ENCODE data around the gene LCN2. TPM values are rescaled to one million over a fixed set of nuclear protein-coding genes. Genes with fewer than 3 reads are reported as not detected.

The LCN2 gene
- total RNA-seq, 1 donor, result not detected

- no peak overlapping the region for H3K4me3 ChIP-seq (ENCODE audit: low read depth, low read length)
- TF ChIP-seq CTCF (IDR thresholded peaks at IDR 0.05; ENCODE audit: insufficient read depth, low read depth, low read length), result no peak
- no peak for DNase-seq (ENCODE audit: low read depth)
These were observed 18.0 kb downstream of the LCN2 start for GRCh38 chr9:128167209-128167608.

DNA sequence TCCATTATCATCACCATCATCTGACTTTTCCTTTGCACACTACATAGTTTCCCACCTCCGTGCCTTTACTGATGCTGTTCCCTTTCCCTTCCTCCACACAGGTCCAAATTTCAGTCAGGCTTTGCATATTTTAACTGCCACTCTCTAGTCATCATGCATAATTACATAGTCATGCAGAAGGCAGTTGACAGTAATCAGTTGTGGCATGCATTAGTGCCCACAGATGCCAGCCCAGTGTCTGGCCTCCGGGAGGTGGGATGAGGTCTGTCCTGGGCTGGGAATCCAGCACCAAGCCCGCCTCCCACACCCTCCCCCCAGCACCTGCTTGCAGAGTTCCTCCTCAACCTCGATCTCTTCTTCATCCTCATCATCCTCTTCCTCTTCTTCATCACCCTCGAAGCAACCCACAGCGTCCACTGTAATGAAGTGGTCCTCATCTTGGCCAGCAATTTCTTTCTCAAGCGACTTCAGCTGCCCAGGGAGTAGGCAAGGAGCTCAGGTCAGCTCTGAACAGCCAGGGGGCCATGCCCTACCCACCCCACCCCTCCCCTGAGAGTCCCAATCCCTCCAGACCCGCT is 19.6 kb downstream of the LCN2 start:
- DNase-seq (ENCODE audit: low read depth), result no peak
- no peak for TF ChIP-seq CTCF (IDR thresholded peaks at IDR 0.05; ENCODE audit: insufficient read depth, low read depth, low read length)
- H3K4me3 ChIP-seq (ENCODE audit: low read depth, low read length), result no peak overlapping the region

- no peak for TF ChIP-seq CTCF (IDR thresholded peaks at IDR 0.05; ENCODE audit: insufficient read depth, low read depth, low read length)
- no peak overlapping the region for H3K4me3 ChIP-seq (ENCODE audit: low read depth, low read length)
- no peak for DNase-seq (ENCODE audit: low read depth)
These were observed 20.2 kb downstream of the LCN2 start for GRCh38 chr9:128169492-128169891.

GRCh38 chr9:128169925-128170324 is 20.7 kb downstream of the LCN2 start:
- no peak for DNase-seq (ENCODE audit: low read depth)
- TF ChIP-seq CTCF (IDR thresholded peaks at IDR 0.05; ENCODE audit: insufficient read depth, low read depth, low read length), result no peak

DNA sequence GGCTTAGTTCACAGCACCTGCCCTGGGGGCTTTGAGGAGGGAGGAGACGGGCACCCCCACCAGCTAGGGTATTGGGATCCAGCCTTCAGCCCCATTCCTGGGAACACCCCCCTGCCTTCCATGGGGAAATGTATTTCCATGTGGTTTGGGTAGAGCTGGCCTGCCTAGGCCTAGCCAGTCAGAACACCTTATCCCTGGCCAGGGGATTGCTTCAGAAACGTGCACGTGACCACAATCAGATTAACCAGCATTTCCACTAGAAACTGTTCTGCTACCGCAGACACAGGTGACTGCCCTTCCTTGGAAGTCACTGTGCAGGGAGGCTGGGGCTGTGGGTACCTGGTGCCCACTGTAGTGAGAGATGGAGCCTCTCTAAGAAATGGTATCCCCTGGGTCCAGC is 24.8 kb downstream of the LCN2 start:
- DNase-seq (ENCODE audit: low read depth), result no peak
- H3K4me3 ChIP-seq (ENCODE audit: low read depth, low read length), result no peak overlapping the region
- TF ChIP-seq CTCF (IDR thresholded peaks at IDR 0.05; ENCODE audit: insufficient read depth, low read depth, low read length), result no peak

More at GRCh38 chr9:128169925-128170324, 20.7 kb downstream of the LCN2 start:
- H3K4me3 ChIP-seq (ENCODE audit: low read depth, low read length), result no peak overlapping the region

GRCh38 chr9:128175102-128175563 is 25.9 kb downstream of the LCN2 start:
- DNase-seq (ENCODE audit: low read depth), result peak; percentile 40
- TF ChIP-seq CTCF (IDR thresholded peaks at IDR 0.05; ENCODE audit: insufficient read depth, low read depth, low read length), result no peak
- no peak overlapping the region for H3K4me3 ChIP-seq (ENCODE audit: low read depth, low read length)

GRCh38 chr9:128175726-128176125 is 26.5 kb downstream of the LCN2 start:
- TF ChIP-seq CTCF (IDR thresholded peaks at IDR 0.05; ENCODE audit: insufficient read depth, low read depth, low read length), result no peak
- no peak overlapping the region for H3K4me3 ChIP-seq (ENCODE audit: low read depth, low read length)
- no peak for DNase-seq (ENCODE audit: low read depth)

Data from fibroblast of villous mesenchyme (primary cell).